HG03175 (cell line): ENCODE data around the gene SMYD1.

Experiments used
- ATAC-seq: cut with Tn5 transposase; IDR thresholded peaks from one replicate; pipeline ENCODE4 v1.9.1; 2021; ENCODE audit warnings: mild to moderate bottlenecking, moderate library complexity; ENCODE audit not compliant: unreplicated experiment

The SMYD1 gene

GRCh38 chr2:88055371-88056128 is 12.1 kb upstream of the SMYD1 start, which contains the start of gene KRCC1:
Gene KRCC1, minus strand, starts transcription at chr2:88055783. Its CDS starts 27,220 bp downstream, at chr2:88028563.
- peak; percentile 92 for ATAC-seq

GRCh38 chr2:88057437-88057844 is 10.2 kb upstream of the SMYD1 start:
- ATAC-seq = no peak

GRCh38 chr2:88058191-88058590 is 9.4 kb upstream of the SMYD1 start:
- no peak for ATAC-seq

- peak; percentile 36 for ATAC-seq
Observed at GRCh38 chr2:88059979-88060906, 7.4 kb upstream of the SMYD1 start.

GRCh38 chr2:88060907-88061275 is 6.7 kb upstream of the SMYD1 start:
- no peak for ATAC-seq

GRCh38 chr2:88061295-88061694 is 6.3 kb upstream of the SMYD1 start:
- ATAC-seq = no peak

- ATAC-seq = no peak
Observed at GRCh38 chr2:88066543-88066942, 1.1 kb upstream of the SMYD1 start.

- ATAC-seq = no peak
Observed at GRCh38 chr2:88067189-88067588, 436 bp upstream of the SMYD1 start.

- no peak for ATAC-seq
Observed at GRCh38 chr2:88068044-88068443, 419 bp downstream of the SMYD1 start.

GRCh38 chr2:88069117-88069516 is 1.5 kb downstream of the SMYD1 start:
- no peak for ATAC-seq

- ATAC-seq = no peak
Observed at GRCh38 chr2:88070055-88070454, 2.4 kb downstream of the SMYD1 start.

- no peak for ATAC-seq
Observed at GRCh38 chr2:88071365-88071764, 3.7 kb downstream of the SMYD1 start.

- ATAC-seq = no peak
Observed at GRCh38 chr2:88074150-88074549, 6.5 kb downstream of the SMYD1 start.

GRCh38 chr2:88074854-88075292 is 7.2 kb downstream of the SMYD1 start:
- ATAC-seq = no peak

- ATAC-seq = no peak
Observed at GRCh38 chr2:88077080-88077479, 9.5 kb downstream of the SMYD1 start.

GRCh38 chr2:88078643-88079172 is 11.1 kb downstream of the SMYD1 start:
- ATAC-seq = no peak

- no peak for ATAC-seq
Observed at GRCh38 chr2:88080545-88080944, 12.9 kb downstream of the SMYD1 start.

- no peak for ATAC-seq
Observed at GRCh38 chr2:88081924-88082608, 14.4 kb downstream of the SMYD1 start.

GRCh38 chr2:88082781-88083180 is 15.2 kb downstream of the SMYD1 start:
- no peak for ATAC-seq

GRCh38 chr2:88085099-88085498 is 17.5 kb downstream of the SMYD1 start:
- ATAC-seq = no peak

- ATAC-seq = no peak
Observed at GRCh38 chr2:88085602-88086001, 18.0 kb downstream of the SMYD1 start.
